ENCODE results near the gene BCL11B.

BCL11B gene

GRCh38 chr14:99122521-99123125 lies 149.4 kb downstream of the BCL11B start:
- DNase-seq, result no peak

DNA sequence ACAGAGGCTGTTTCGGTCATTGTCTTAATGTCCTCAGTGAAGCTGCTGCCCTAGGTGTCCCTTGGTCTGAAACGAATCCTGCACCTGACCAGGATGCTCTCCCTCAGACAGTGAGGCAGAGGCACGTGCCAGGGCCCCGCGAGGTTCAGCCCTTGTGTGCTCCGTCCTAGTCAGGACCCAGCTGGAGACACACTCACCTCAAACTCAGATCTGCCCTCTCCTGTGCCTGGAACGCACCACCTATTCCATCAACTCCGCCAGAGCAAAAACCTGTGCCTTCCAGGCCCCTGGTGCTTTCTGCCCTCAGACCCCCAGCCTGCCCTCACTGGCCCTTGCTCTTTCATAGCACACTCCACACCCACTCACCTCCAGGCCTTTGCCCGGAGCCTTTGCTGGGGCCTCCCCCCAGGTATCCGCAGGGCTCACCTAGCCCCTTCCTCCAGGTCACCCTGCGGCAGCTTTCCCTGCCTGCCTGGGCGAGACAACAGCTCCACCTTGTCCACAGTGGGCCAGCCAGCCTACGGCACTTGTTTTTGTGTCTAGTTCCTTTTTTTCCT lies 150.6 kb downstream of the BCL11B start:
- no peak for DNase-seq

- no peak for DNase-seq
Measured at GRCh38 chr14:99120526-99121318, 151.3 kb downstream of the BCL11B start.

GRCh38 chr14:99119554-99120525 lies 152.2 kb downstream of the BCL11B start:
- DNase-seq, result no peak
